ENCODE measurements around the gene HMCN2. TPM values are rescaled to one million over a fixed set of nuclear protein-coding genes. Genes with fewer than 3 reads are reported as not detected.

HMCN2 gene, protein sequence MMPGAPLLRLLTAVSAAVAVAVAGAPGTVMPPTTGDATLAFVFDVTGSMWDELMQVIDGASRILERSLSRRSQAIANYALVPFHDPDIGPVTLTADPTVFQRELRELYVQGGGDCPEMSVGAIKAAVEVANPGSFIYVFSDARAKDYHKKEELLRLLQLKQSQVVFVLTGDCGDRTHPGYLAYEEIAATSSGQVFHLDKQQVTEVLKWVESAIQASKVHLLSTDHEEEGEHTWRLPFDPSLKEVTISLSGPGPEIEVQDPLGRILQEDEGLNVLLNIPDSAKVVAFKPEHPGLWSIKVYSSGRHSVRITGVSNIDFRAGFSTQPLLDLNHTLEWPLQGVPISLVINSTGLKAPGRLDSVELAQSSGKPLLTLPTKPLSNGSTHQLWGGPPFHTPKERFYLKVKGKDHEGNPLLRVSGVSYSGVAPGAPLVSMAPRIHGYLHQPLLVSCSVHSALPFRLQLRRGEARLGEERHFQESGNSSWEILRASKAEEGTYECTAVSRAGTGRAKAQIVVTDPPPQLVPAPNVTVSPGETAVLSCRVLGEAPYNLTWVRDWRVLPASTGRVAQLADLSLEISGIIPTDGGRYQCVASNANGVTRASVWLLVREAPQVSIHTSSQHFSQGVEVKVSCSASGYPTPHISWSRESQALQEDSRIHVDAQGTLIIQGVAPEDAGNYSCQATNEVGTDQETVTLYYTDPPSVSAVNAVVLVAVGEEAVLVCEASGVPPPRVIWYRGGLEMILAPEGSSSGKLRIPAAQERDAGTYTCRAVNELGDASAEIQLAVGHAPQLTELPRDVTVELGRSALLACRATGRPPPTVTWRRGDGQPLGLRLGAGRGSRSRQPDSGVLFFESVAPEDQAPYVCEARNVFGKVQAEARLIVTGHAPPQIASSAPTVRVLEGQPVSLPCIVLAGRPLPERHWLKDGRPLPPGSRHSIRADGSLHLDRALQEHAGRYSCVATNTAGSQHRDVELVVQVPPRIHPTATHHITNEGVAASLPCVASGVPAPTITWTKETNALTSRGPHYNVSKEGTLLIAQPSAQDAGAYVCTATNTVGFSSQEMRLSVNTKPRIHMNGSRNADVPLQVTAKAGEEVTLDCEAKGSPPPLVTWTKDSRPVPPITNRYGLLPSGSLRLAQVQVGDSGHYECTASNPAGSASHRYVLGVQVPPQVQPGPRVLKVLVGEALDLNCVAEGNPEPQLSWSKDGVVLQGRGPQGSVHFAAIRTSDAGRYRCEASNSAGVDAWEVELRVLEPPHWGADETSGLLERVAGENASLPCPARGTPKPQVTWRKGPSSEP (N-terminal part only)
- 6.0 TPM for total RNA-seq

DNA sequence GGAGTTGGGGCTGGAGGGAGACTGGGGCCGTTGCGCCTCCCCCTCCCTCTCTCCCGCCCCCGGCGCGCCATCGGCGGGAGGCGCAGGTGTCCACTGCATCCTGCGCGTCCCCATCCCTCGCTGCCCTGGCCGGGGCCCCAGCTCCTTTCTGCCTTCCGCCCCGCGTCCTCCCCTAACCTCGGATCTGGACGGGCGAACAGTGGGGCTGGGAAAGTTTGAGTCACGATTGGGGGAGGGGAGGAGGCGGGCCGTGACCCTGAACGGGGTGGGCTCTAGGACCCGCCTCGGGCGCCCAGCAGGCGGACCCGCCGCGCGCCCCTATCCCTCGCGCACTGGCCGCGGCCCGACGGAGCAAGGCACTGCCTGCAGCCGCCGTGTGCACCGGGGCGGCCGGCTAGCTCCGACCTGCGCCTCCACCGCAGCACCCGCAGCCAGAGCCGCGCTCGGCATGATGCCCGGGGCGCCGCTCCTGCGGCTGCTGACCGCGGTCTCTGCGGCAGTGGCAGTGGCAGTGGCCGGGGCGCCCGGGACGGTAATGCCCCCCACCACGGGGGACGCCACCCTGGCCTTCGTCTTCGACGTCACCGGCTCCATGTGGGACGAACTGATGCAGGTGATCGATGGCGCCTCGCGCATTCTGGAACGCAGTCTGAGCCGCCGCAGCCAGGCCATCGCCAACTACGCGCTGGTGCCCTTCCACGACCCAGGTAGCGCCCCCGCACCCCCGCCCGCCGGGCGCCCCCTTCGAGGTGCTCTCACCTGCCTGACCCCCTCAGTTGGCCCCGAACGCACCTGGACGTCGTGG is at the start of gene HMCN2:
TSS of gene HMCN2 (plus strand) at position 330 of the 805 bp plus-strand sequence. CDS start at position 449, 119 bp downstream.

DNA sequence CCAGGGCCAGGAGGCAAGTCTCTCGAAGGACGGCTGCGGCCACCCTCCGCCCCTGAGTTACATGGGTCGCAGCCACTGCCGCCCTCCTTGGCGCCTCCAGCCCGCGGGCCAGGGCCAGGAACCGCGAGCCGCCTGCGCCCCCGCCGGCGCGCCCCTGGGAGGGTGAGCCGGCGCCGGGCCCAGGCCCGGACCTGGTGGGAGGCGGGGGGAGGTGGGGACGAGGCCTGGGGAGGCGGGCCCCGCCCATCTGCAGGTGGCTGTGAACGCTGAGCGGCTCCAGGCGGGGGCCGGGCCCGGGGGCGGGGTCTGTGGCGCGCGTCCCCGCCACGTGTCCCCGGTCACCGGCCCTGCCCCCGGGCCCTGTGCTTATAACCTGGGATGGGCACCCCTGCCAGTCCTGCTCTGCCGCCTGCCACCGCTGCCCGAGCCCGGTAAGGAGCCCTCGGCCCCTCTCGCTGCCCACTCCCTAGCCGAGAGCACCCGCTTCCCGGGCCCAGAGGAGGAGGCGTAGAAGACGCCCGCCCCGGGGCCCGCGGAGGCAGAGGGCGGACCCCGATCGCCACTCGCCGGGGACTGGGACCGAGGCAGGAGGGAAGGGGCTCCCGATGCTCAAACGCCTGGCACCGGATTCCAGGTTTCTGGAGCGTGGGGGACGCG is 179.1 kb downstream of the HMCN2 start, which contains the start of gene ASS1:
TSS of gene ASS1 (plus strand) at position 397 of the 657 bp plus-strand sequence. CDS start 7,268 bp downstream, outside the sequence.

Other genes with a start within 250 kb of the HMCN2 start
- 62.3 TPM for gene FNBP1, start 222.6 kb upstream of the HMCN2 start, total RNA-seq
- 45.4 TPM for gene GPR107, start 211.9 kb upstream of the HMCN2 start, total RNA-seq
- 29.7 TPM for gene NCS1, start 93.4 kb upstream of the HMCN2 start, total RNA-seq
- gene ASS1, start 179.2 kb downstream of the HMCN2 start, total RNA-seq, result 52.0 TPM